ENCODE data around the gene PLEKHA3. TPM values are rescaled to one million over a fixed set of nuclear protein-coding genes. Genes with fewer than 3 reads are reported as not detected.

The PLEKHA3 gene
- total RNA-seq, 1 experiment from 2014 or later = 26.8 TPM

- ATAC-seq (no peak), DNase-seq (ENCODE audit: low read depth, low spot score) (no peak)
- no peaks in the 10 kb centered on the region for H3K27me3 ChIP-seq (ENCODE audit: insufficient read depth, low read length)
- H3K9ac ChIP-seq (ENCODE audit: low read length) = no peak overlapping the region
- H3K4me1 ChIP-seq (ENCODE audit: control insufficient read depth in 1 of 2, insufficient read depth in 2 of 2, low read length in 2 of 2) = no peaks in the 10 kb centered on the region
- intact Hi-C loops (cut with micrococcal nuclease) = loop anchor here (10.0 kb wide), 1 partner anchor 1019 kb away; no protein-coding TSS in a partner anchor
- no peaks in the 10 kb centered on the region for H3K9me2 ChIP-seq (ENCODE audit: insufficient read depth)
- H4K20me1 ChIP-seq (ENCODE audit: insufficient read depth) = no peaks in the 10 kb centered on the region
- H3K27ac ChIP-seq (ENCODE audit: low read depth, low read length) = no peak overlapping the region
- ChIA-PET CTCF (no interaction called here), RAD21 (ENCODE audit: low non-redundant PET in 1 of 2, low total read pairs in 2 of 2, uncharacterized antibody in 2 of 2, unreplicated experiment in 2 of 2) (no interaction called here), POLR2A (interaction anchor here (1.3 kb wide), 1 partner anchor 10 kb away, joined by 3 read pairs; no protein-coding TSS in a partner anchor)
- no peak overlapping the region for H3K4me2 ChIP-seq (ENCODE audit: low read length)
- no peak overlapping the region for H2AFZ ChIP-seq (ENCODE audit: low read depth, low read length, poor library complexity, severe bottlenecking)
- TF ChIP-seq FOSL1 (IDR thresholded peaks at IDR 0.05; ENCODE audit: low read depth) = no peak
- TF ChIP-seq SRF (IDR thresholded peaks at IDR 0.05; ENCODE audit: low read depth) = no peak
- no peak for TF ChIP-seq CTCF (IDR thresholded peaks at IDR 0.05 in 2 of 3, conservative IDR thresholded peaks at IDR 0.05 in 1 of 3; ENCODE audit: borderline replicate concordance in 1 of 3, insufficient read depth in 1 of 3, low read depth in 2 of 3, low read length in 2 of 3)
- no peak for TF ChIP-seq RAD21 (IDR thresholded peaks at IDR 0.05; ENCODE audit: low read depth)
- no peak for TF ChIP-seq EZH2 (IDR thresholded peaks at IDR 0.05)
- no peak for TF ChIP-seq CEBPB (IDR thresholded peaks at IDR 0.05; ENCODE audit: low read depth)
- TF ChIP-seq POLR2AphosphoS5 (IDR thresholded peaks at IDR 0.05; ENCODE audit: low read depth, low read length) = no peak
- H3K36me3 ChIP-seq (ENCODE audit: control insufficient read depth in 1 of 2, insufficient read depth in 2 of 2, low read length in 2 of 2) = peaks cover 18 to 24% of the 10 kb centered on the region in 2 experiments; a peak in 3 of 4 replicates
- H3K9me3 ChIP-seq (ENCODE audit: control insufficient read depth in 1 of 2, insufficient read depth in 1 of 2, low read depth in 1 of 2, low read length in 2 of 2) = no peaks in the 10 kb centered on the region
- H3K79me2 ChIP-seq (ENCODE audit: insufficient read depth, low read length) = no peaks in the 10 kb centered on the region
- BruUV-seq (replicated peaks) = no TSS peak
- H3K4me3 ChIP-seq (replicated peaks in 1 of 2; ENCODE audit: low read depth in 1 of 2, low read length in 2 of 2) = no peak overlapping the region
Measured at GRCh38 chr2:178496049-178496448, 15.8 kb downstream of the PLEKHA3 start.

- H2AFZ ChIP-seq (ENCODE audit: low read depth, low read length, poor library complexity, severe bottlenecking) = no peak overlapping the region
- no peaks in the 10 kb centered on the region for H3K27me3 ChIP-seq (ENCODE audit: insufficient read depth, low read length)
- ChIA-PET RAD21 (ENCODE audit: low non-redundant PET in 1 of 2, low total read pairs in 2 of 2, uncharacterized antibody in 2 of 2, unreplicated experiment in 2 of 2) (no interaction called here), CTCF (no interaction called here), POLR2A (no interaction called here)
- no peak overlapping the region for H3K4me2 ChIP-seq (ENCODE audit: low read length)
- TF ChIP-seq EGR1 (IDR thresholded peaks at IDR 0.05; ENCODE audit: low read depth) = no peak
- no peak for TF ChIP-seq FOSL1 (IDR thresholded peaks at IDR 0.05; ENCODE audit: low read depth)
- no peak for TF ChIP-seq YY1 (IDR thresholded peaks at IDR 0.05; ENCODE audit: extremely low read depth, insufficient replicate concordance, low read depth, low read length)
- no peak for TF ChIP-seq ZBTB33 (IDR thresholded peaks at IDR 0.05; ENCODE audit: extremely low read depth, insufficient replicate concordance, low read length)
- TF ChIP-seq ZFX (IDR thresholded peaks at IDR 0.05) = no peak
- no peak for TF ChIP-seq EZH2 (IDR thresholded peaks at IDR 0.05)
- no peak for TF ChIP-seq CEBPB (IDR thresholded peaks at IDR 0.05; ENCODE audit: low read depth)
- TF ChIP-seq POLR2A (IDR thresholded peaks at IDR 0.05; ENCODE audit: borderline replicate concordance, extremely low read depth, insufficient read depth, insufficient read length) = no peak
- TF ChIP-seq EZH2phosphoT487 (IDR thresholded peaks at IDR 0.05; ENCODE audit: borderline replicate concordance) = no peak
- no peak for TF ChIP-seq CTCF (IDR thresholded peaks at IDR 0.05 in 2 of 3, conservative IDR thresholded peaks at IDR 0.05 in 1 of 3; ENCODE audit: borderline replicate concordance in 1 of 3, insufficient read depth in 1 of 3, low read depth in 2 of 3, low read length in 2 of 3)
- no peak for TF ChIP-seq JUND (IDR thresholded peaks at IDR 0.05)
- no TSS peak for BruUV-seq (replicated peaks)
- no peak overlapping the region for H3K27ac ChIP-seq (ENCODE audit: low read depth, low read length)
- no peak overlapping the region for H3K9ac ChIP-seq (ENCODE audit: low read length)
- no peaks in the 10 kb centered on the region for H4K20me1 ChIP-seq (ENCODE audit: insufficient read depth)
- no peaks in the 10 kb centered on the region for H3K79me2 ChIP-seq (ENCODE audit: insufficient read depth, low read length)
- no peaks in the 10 kb centered on the region for H3K4me1 ChIP-seq (ENCODE audit: control insufficient read depth in 1 of 2, insufficient read depth in 2 of 2, low read length in 2 of 2)
- peaks cover 29 to 32% of the 10 kb centered on the region in 2 experiments; a peak in 3 of 4 replicates for H3K36me3 ChIP-seq (ENCODE audit: control insufficient read depth in 1 of 2, insufficient read depth in 2 of 2, low read length in 2 of 2)
- no peaks in the 10 kb centered on the region for H3K9me3 ChIP-seq (ENCODE audit: control insufficient read depth in 1 of 2, insufficient read depth in 1 of 2, low read depth in 1 of 2, low read length in 2 of 2)
- ATAC-seq = no peak
- H3K9me2 ChIP-seq (ENCODE audit: insufficient read depth) = no peaks in the 10 kb centered on the region
- H3K4me3 ChIP-seq (replicated peaks in 1 of 2; ENCODE audit: low read depth in 1 of 2, low read length in 2 of 2) = no peak overlapping the region
- DNase-seq (ENCODE audit: low read depth, low spot score) = no peak
- intact Hi-C loops (cut with micrococcal nuclease) = loop anchor here (10.0 kb wide), 1 partner anchor 1017 kb away; no protein-coding TSS in a partner anchor
Measured at GRCh38 chr2:178498137-178498536, 17.9 kb downstream of the PLEKHA3 start.
